B cell (primary cell): Measurements from ENCODE around the gene DVL2.

Experiments used
- CTCF ChIP-seq: fragments of 200-600 bp; IDR thresholded peaks from one replicate; pipeline ENCODE4 v1.8.0; 2022; ENCODE audit warnings: antibody characterized with exemption, mild to moderate bottlenecking
- EZH2 ChIP-seq: IDR thresholded peaks from 2 replicates; pipeline ENCODE4 v1.6.1; 2012; ENCODE audit warnings: borderline replicate concordance, low read depth, mild to moderate bottlenecking, moderate library complexity, low read length; ENCODE audit not compliant: insufficient read depth, poor library complexity, severe bottlenecking

- TF ChIP-seq EZH2 (no peak), CTCF (no peak)
These were observed 16.6 kb upstream of the DVL2 start for GRCh38 chr17:7250695-7251627.
